Fibroblast of mammary gland (primary cell): Measurements from ENCODE around the gene PLET1.
"Not testable (repeated sequence)": the region's sequence is repeated elsewhere in the genome, so short reads cannot be mapped to it uniquely, and the experiment has no call there.

Source experiments
- DNase-seq: peaks from one replicate; pipeline ENCODE4 v3.0.0-alpha.2; 2010; ENCODE audit warnings: low read depth
- H3K4me3 ChIP-seq: 2 replicates; pipeline ENCODE4 v1.5.1; 2011; ENCODE audit warnings: low read depth, mild to moderate bottlenecking, low read length, moderate library complexity; ENCODE audit not compliant: control insufficient read depth
- CTCF ChIP-seq: conservative IDR thresholded peaks from 2 replicates; pipeline ENCODE4 v1.5.1; 2011; ENCODE audit warnings: low read depth, low read length, inconsistent platforms; ENCODE audit not compliant: control insufficient read depth, insufficient read depth

Gene PLET1

GRCh38 chr11:112206071-112206470 lies 54.6 kb downstream of the PLET1 start:
- no peak for TF ChIP-seq CTCF
- DNase-seq, result no peak
- no peak overlapping the region for H3K4me3 ChIP-seq

- no peak overlapping the region for H3K4me3 ChIP-seq
- DNase-seq, result no peak
Observed at GRCh38 chr11:112200252-112200651, 60.4 kb downstream of the PLET1 start.

GRCh38 chr11:112199101-112199500 lies 61.6 kb downstream of the PLET1 start:
- not testable (repeated sequence) for DNase-seq, H3K4me3 ChIP-seq

More at GRCh38 chr11:112200252-112200651, 60.4 kb downstream of the PLET1 start:
- no peak for TF ChIP-seq CTCF
